ENCODE measurements around the gene ANO9.
"Not testable (repeated sequence)": the region's sequence is repeated elsewhere in the genome, so short reads cannot be mapped to it uniquely, and the experiment has no call there.

Gene ANO9

DNA sequence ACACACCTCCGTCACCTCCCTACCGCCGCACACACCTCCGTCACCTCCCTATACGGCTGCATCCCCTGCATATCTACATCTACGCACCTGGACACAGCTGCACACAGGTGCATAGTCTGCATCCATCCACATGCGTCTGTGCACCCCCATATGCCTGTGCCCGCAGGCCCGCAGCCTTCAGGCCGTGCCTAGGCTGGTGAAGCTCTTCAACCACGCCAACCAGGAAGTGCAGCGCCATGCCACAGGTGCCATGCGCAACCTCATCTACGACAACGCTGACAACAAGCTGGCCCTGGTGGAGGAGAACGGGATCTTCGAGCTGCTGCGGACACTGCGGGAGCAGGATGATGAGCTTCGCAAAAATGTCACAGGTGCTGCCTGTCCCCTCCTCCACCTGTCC, 43.0 kb downstream of the ANO9 start:
- FAIRE-seq, result no peak

DNA sequence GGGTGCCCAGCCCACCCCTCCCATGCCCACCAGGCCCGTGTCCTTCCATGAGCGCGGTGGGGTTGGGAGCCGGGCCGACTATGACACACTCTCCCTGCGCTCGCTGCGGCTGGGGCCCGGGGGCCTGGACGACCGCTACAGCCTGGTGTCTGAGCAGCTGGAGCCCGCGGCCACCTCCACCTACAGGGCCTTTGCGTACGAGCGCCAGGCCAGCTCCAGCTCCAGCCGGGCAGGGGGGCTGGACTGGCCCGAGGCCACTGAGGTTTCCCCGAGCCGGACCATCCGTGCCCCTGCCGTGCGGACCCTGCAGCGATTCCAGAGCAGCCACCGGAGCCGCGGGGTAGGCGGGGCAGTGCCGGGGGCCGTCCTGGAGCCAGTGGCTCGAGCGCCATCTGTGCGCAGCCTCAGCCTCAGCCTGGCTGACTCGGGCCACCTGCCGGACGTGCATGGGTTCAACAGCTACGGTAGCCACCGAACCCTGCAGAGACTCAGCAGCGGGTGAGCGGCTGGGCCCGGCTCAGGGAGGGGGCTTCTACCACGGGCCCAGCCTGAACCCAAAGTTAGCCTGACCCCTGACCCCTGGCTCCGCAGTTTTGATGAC, 44.8 kb downstream of the ANO9 start:
- FAIRE-seq, result no peak

- FAIRE-seq, result no peak
These were observed 45.3 kb downstream of the ANO9 start for GRCh38 chr11:396511-396947.

DNA sequence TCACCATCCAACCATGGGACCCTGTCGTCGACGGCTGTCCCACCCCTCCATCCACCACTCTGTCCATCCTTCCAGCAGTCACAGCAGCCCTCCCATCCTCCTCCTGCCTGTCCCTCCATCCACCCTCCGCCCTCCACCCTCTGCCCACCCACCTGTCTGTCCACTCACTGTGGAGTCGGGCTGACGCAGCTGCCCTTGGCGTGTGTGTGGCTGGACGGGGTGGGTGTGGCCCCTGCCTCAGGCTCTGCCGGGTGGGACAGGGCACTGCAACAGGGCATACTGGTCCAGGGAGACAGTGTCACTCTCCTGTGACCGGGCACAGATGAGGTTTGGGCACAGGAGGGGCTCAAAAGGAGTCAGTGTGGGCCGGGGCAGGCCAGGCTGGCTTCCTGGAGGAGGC, 45.9 kb downstream of the ANO9 start:
- FAIRE-seq, result no peak

DNA sequence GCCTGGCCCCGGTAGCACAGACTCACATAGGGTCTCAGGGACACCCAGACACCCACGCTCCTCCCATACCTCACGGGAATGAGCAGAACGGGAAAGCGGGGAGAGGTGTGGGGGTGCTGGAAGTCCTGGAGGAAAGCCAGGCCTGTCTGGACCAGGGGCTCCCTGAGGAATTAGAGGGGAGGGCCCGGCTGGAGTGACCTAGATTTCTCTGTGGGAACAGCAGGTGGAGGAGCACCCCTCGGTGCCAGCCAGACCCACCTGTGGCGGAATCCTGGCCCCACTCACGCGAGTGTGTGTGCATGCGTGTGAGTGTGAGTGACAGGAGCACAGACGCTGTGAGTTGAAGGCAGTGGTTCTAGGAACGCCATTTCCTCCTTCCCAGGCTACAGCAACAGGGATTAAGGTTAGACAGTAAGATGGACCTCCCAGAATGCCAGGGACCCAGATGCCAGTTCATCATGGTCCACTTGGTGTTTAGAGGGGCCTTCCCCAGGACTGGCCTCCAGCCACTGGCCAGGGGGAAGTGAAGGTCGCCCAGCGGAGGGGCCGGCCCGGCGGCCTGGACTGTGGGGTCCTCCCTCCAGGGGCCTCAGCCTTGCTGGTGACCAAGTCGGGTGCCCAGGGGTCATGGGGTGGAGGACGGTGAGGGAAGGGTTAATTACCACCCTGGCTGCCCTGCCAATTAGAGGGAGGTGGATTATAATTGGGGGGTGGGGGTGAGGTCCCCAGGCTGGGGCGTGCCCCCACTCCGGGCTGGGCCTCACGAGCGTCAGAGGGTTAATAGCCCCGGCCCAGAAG, 46.8 kb downstream of the ANO9 start:
- FAIRE-seq, result no peak

- no peak for FAIRE-seq
These were observed 47.6 kb downstream of the ANO9 start, which contains the start of gene PKP3 for GRCh38 chr11:394034-394857. TSS of gene PKP3 (plus strand) at chr11:394209. CDS start at chr11:394293, 84 bp downstream.

- FAIRE-seq, result no peak
These were observed 48.4 kb downstream of the ANO9 start for GRCh38 chr11:393219-394033.

- no peak for FAIRE-seq
These were observed 49.6 kb downstream of the ANO9 start for GRCh38 chr11:392102-392777.

DNA sequence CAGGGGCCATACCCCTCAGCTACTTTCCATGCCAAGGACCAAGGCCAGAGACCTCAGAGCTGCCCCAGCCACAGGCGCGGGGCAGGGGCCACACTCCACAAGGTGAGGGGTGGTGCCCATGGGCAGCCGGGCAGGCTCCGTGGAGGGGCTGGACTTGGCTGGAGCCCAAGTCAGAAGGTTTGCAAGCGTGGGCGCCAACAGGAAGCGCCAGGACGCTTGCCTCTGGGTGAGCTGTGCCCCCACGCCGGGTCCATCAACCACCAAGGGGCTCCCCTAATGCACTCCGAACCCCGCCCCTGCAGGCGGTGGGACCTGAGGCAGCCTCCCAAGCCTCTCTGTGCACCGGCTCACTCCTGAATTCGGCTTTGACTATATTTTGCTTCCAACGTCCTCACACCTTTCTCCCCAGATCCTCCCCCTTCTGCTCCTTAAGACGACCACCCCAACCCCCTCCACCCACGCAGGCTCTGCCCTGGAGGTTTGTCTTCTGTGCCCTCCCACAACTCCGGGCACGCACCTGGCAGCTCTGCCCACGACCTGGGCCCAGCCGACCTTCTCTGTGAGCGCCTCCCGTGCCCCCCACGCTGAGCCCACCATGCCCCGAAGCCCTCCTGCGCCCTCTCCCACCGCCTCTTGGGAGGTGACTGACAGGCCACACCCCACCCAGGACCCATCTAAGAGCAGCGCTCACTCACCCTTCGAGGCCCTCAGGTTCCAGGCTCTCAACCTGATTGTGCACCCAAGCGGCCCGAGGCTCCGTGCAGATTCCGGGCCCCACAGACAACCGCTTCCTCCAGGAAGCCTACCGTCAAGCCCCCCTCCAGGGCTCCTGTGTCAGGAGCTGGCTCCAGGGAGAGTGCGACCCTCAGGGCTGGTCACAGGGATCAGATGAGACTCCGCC, 50.4 kb downstream of the ANO9 start:
- no peak for FAIRE-seq

GRCh38 chr11:390175-390574, 51.6 kb downstream of the ANO9 start:
- FAIRE-seq, result no peak

DNA sequence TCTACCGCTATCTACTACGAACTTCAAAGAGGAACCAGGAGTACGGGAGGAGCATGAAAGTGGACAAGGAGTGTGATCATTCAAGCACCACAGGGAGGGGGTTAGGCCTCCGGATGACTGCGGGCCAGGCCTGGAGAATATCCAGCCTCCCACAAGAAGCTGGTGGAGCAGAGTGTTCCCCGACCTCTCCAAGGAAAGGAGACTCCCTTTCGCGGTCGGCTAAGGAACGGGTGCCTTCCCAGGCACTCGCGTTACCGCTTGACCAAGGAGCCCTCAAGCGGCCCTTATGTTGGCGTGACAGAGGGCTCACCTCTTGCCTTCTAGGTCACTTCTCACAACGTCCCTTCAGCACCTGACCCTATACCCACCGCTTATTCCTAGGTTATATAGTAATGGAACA, 52.4 kb downstream of the ANO9 start:
- FAIRE-seq, result not testable (repeated sequence)

- FAIRE-seq, result no peak
These were observed 54.5 kb downstream of the ANO9 start for GRCh38 chr11:387193-387793.

GRCh38 chr11:386483-386882, 55.3 kb downstream of the ANO9 start:
- FAIRE-seq, result no peak

DNA sequence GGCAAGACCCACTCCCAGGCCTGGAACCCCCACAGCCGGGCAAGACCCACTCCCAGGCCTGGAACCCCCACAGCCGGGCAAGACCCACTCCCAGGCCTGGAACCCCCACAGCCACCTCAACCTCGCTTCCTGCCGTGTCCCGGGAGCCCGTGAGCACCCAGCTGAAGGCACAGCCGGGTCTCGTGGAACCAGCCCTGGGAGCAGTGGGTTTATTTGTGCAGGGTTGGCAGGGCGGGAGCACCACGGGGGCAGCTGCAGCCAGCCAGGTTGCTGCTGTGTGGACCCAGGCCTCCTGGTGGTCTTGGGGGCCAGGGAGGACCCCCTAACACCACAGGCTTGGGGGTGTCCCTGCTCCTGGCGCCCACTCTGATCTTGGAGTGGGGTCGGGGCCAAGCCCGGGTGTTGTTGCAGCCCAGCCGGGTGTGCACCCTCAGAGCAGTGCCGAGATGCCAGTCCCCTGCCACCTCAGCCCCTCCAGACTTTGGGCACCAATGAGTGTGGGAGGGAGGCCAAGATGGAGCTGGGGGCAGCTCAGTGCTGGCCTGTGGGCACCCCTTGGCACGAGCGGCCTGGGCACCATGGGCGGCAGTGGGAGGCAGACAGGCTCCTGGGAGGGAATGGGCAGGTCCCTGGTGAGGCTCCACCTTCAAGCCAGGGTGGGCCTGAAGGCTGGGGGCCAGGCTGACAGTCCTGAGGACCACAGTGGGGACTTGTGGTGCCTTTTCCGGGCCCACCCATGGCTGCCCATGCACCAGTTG, 56.0 kb downstream of the ANO9 start:
- FAIRE-seq, result no peak

- no peak for FAIRE-seq
These were observed 57.3 kb downstream of the ANO9 start for GRCh38 chr11:384511-384910.

- no peak for FAIRE-seq
These were observed 58.4 kb downstream of the ANO9 start for GRCh38 chr11:383431-383830.

GRCh38 chr11:382081-382629, 59.7 kb downstream of the ANO9 start:
- FAIRE-seq, result no peak

DNA sequence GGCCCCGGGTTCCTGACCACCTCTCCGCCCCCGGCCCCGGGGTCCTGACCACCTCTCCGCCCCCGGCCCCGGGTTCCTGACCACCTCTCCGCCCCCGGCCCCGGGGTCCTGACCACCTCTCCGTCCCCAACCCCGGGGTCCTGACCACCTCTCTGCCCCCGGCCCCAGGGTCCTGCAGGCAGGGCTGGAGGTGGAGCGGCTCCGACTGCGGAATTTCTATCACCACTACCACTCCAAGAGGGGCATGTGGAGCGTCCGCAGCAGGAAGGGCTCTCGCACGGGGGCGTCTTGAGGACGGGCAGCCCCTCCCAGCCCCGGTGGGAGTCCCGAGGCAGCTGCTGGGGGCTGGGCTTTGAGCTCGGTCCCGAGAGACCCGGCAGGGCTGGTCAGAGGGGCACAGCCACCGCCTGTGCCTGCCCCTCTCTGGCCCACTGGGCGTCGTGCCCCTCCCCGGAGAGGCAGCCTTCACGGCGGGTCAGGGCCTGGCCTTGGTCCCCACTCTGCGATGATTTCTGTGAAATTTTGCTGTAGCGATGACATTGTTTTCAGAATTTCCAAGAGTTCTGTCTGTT, 60.2 kb downstream of the ANO9 start:
- FAIRE-seq, result no peak

DNA sequence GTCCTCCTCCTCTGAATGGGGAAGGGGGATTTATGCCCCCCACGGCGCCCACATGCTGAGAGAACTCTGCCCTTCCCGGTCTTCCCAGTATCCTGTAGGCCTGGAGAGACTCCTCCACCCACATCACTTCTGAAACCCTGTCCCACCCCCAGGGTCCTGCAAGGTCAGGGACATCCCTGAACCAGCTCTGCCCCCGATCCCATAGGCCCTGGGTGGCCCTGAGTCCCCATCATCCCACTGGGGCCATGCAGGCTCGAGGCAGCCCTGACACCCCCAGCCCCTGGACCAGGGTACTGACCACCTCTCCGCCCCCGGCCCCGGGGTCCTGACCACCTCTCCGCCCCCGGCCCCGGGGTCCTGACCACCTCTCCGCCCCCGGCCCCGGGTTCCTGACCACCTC, 60.8 kb downstream of the ANO9 start:
- FAIRE-seq, result no peak

Data from TTC549 (cell line).